IPS-18c (cell line): ENCODE data around the gene RAB1A.
"Not testable (repeated sequence)": the region's sequence is repeated elsewhere in the genome, so short reads cannot be mapped to it uniquely, and the experiment has no call there.

Source experiments
- H3K4me3 ChIP-seq: 2 replicates; pipeline ENCODE4 v1.7.0; 2013; ENCODE audit warnings: low read depth, mild to moderate bottlenecking, low read length, moderate library complexity; ENCODE audit not compliant: insufficient read depth
- H3K9me3 ChIP-seq: one replicate; pipeline ENCODE4 v1.6.1; 2013; ENCODE audit warnings: mild to moderate bottlenecking, low read length, moderate library complexity; ENCODE audit not compliant: control insufficient read depth, insufficient read depth

The RAB1A gene

DNA sequence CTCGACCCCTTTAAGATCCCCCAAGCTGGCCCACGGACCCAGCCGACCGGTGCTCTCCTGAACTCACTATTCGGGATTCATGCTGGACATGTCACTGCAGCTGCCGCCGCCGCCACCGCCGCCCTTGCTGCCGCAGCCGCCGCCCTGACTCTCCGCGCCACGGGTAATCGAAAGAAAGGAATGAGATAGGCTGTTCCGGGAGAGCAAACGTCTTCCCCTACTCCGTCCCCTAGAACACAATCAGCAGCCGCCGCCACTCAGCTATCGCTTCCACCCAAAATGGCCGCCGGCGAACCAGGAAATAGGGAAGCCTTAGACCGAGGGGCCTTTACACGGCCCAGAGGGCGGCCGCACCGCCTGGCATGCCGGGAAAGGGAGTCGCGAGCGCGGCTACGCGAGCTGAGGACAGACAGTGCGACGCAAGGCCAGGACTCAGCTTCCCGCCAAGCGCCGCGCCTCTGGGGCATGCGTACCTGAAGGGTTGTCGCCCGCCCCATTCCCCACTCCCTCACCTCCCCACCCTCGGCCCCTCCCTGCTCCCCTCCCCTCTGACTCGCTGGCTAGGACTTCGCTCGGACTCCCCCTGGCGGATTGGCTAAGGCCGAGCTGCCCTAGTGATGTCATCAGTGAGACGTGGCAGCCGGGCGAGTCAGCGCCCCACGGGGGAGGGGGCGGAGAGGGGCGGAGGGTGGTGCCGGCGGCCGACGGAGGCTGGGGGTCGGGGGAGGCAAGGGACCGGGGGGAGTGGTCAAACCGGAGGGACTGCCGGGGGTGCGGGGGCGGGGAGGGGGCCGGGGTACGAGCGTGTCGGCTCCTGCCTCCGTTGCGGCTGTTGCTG is at the start of gene RAB1A:
RAB1A (minus strand) TSS at position 281 of the 838 bp plus-strand sequence; CDS start at position 90, 191 bp downstream.
- H3K4me3 ChIP-seq, result peak within 1 kb of the TSS; percentile 90

GRCh38 chr2:65177751-65178442 is 48.0 kb upstream of the RAB1A start:
- Histone ChIP-seq H3K9me3 (no peaks in the 10 kb centered on the region), H3K4me3 (no peak overlapping the region)

More for the DNA sequence above, at the start of gene RAB1A:
- no peaks in the 10 kb centered on the region for H3K9me3 ChIP-seq

GRCh38 chr2:65175894-65176530 is 46.1 kb upstream of the RAB1A start:
- Histone ChIP-seq H3K4me3 (no peak overlapping the region), H3K9me3 (no peaks in the 10 kb centered on the region)

GRCh38 chr2:65174031-65174430 is 44.1 kb upstream of the RAB1A start:
- H3K4me3 ChIP-seq, result not testable (repeated sequence)

DNA sequence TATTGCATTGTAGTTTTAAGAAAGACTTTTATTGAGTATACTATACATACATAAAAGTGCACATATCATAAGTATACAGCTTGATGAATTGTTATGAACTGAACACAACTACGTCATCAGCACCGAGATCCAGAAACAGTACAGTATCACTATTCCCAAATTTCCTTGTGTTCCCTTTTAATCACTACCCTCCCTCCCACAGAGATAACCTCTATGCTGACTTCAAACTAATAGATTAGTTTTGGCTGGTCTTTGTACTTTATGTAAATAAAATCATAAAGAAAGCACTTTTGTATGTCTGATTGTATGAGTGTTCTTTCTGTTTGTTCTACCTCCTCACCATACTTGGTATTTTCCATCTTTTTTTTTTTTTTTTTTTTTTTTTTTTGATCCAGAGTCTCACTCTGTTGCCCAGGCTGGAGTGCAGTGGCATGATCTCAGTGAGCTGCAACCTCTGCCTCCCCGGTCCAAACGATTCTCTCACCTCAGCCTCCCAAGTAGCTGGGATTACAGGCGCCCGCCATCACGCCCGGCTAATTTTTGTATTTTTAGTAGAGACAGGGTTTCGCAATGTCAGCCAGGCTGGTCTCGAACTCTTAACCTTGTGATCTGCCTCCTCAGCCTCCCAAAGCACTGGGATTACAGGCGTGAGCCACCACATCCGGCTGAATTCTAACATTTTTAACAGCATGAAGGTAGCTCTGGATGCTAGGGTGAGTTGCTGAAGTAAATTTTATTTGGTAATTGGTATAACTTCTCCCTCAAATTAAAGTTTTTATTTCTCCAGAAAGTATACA is 43.3 kb upstream of the RAB1A start:
- Histone ChIP-seq H3K4me3 (no peak overlapping the region), H3K9me3 (no peaks in the 10 kb centered on the region)

More at GRCh38 chr2:65174031-65174430, 44.1 kb upstream of the RAB1A start:
- not testable (repeated sequence) for H3K9me3 ChIP-seq

GRCh38 chr2:65170611-65171477 is 40.9 kb upstream of the RAB1A start:
- not testable (repeated sequence) for H3K9me3 ChIP-seq, H3K4me3 ChIP-seq

- H3K4me3 ChIP-seq, result no peak overlapping the region
Observed at GRCh38 chr2:65169760-65170136, 39.8 kb upstream of the RAB1A start.

GRCh38 chr2:65165558-65165957 is 35.7 kb upstream of the RAB1A start:
- Histone ChIP-seq H3K9me3 (no peaks in the 10 kb centered on the region), H3K4me3 (no peak overlapping the region)

More at GRCh38 chr2:65169760-65170136, 39.8 kb upstream of the RAB1A start:
- no peaks in the 10 kb centered on the region for H3K9me3 ChIP-seq

DNA sequence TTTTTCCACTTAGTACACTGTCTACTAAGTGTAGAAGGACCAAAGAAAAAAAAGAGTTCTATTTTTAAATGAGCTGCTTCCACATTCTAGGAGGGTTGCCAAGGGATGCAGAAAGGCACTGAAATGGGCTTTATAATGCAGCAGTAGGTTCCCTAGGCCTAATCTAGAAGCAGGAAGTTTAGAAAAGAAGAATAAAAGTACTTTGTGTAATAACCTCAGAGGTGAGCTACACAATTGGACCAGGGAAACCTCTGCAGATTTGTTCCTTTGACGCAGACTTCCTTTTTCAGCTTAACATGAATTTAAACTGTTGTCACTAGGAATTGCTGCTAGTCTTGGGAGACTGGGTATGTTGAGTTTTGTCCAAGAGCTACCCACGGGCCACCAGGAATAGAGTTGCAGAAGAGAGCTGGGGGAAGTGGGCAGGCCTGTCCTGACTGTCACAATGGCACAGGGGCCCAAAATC is 34.6 kb upstream of the RAB1A start:
- no peak overlapping the region for H3K4me3 ChIP-seq
- H3K9me3 ChIP-seq, result no peaks in the 10 kb centered on the region

- H3K4me3 ChIP-seq, result no peak overlapping the region
Observed at GRCh38 chr2:65161551-65162100, 31.7 kb upstream of the RAB1A start.

GRCh38 chr2:65159906-65160305 is 30.0 kb upstream of the RAB1A start:
- Histone ChIP-seq H3K9me3 (no peaks in the 10 kb centered on the region), H3K4me3 (no peak overlapping the region)

More at GRCh38 chr2:65161551-65162100, 31.7 kb upstream of the RAB1A start:
- no peaks in the 10 kb centered on the region for H3K9me3 ChIP-seq

DNA sequence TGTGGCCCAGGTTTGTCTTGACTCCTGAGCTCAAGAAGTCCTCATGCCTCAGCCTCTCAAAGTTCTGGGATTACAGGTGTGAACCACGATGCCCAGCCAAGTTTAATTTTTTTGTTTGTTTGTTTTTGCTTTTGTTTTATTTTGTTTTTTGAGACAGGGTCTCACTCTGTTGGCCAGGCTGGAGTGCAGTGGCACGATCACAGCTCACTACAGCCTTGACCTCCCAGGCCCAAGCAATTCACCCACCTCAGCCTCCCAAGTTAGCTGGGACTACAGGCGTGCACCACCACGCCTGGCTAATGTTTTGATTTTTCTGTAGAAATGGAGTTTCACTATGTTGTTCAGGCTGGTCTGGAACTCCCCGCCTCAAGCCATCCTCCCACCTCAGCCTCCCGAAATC is 29.4 kb upstream of the RAB1A start:
- Histone ChIP-seq H3K9me3 (no peaks in the 10 kb centered on the region), H3K4me3 (no peak overlapping the region)

DNA sequence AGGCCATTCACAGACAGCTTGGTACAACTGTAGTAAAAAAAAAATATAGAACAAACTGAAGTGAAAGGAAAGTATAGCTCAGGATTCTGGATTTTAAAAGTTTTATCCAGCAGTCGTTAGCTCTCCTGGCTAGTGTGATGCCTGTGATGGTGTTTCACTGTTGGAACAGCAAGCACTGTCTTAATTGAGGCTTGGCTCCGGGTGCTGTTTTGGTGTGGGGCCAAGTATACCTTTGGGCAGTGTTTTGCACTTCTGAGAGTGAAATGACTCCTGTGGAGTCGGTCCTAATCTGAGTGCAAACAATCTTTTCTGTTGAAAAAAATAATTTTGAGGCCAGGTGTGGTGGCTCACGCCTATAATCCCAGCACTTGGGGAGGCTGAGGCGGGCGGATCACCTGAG is 28.7 kb upstream of the RAB1A start:
- no peak overlapping the region for H3K4me3 ChIP-seq
- no peaks in the 10 kb centered on the region for H3K9me3 ChIP-seq

- H3K4me3 ChIP-seq, H3K9me3 ChIP-seq: not testable (repeated sequence)
Observed at GRCh38 chr2:65157856-65158255, 27.9 kb upstream of the RAB1A start.

GRCh38 chr2:65156041-65156440 is 26.1 kb upstream of the RAB1A start:
- no peaks in the 10 kb centered on the region for H3K9me3 ChIP-seq
- no peak overlapping the region for H3K4me3 ChIP-seq

GRCh38 chr2:65153515-65153914 is 23.6 kb upstream of the RAB1A start:
- no peak overlapping the region for H3K4me3 ChIP-seq
- H3K9me3 ChIP-seq, result no peaks in the 10 kb centered on the region
